Stimulated activated CD8-positive, alpha-beta memory T cell treated with anti-CD3 and anti-CD28 coated beads, Interleukin-4, amount 100 ng/mL, for 4 hours (primary cell): ENCODE results near the gene ENOX1.

Experiments used
- DNase-seq, 2 donors: peaks; one replicate each; pipeline ENCODE4 v3.0.0-alpha.2; 2020; ENCODE audit warnings: low read depth in 2 of 2, low spot score in 1 of 2

Gene ENOX1

GRCh38 chr13:43611281-43612273 lies 175.2 kb downstream of the ENOX1 start:
- DNase-seq = no peak

- no peak for DNase-seq
These were observed 178.2 kb downstream of the ENOX1 start for GRCh38 chr13:43608400-43609137.

- no peak for DNase-seq
These were observed 189.2 kb downstream of the ENOX1 start for GRCh38 chr13:43597599-43597945.

- DNase-seq = no peak
These were observed 189.7 kb downstream of the ENOX1 start for GRCh38 chr13:43596924-43597598.

GRCh38 chr13:43596006-43596405 lies 190.8 kb downstream of the ENOX1 start:
- DNase-seq = no peak

GRCh38 chr13:43587376-43587775 lies 199.4 kb downstream of the ENOX1 start:
- no peak for DNase-seq

- no peak for DNase-seq
These were observed 202.0 kb downstream of the ENOX1 start for GRCh38 chr13:43584751-43585150.

GRCh38 chr13:43583321-43583720 lies 203.5 kb downstream of the ENOX1 start:
- DNase-seq = no peak

- DNase-seq = no peak
These were observed 206.5 kb downstream of the ENOX1 start for GRCh38 chr13:43580280-43580679.

GRCh38 chr13:43579321-43579720 lies 207.5 kb downstream of the ENOX1 start:
- DNase-seq = no peak

GRCh38 chr13:43574605-43575004 lies 212.2 kb downstream of the ENOX1 start:
- no peak for DNase-seq

GRCh38 chr13:43573802-43574514 lies 212.8 kb downstream of the ENOX1 start:
- no peak for DNase-seq

GRCh38 chr13:43573361-43573740 lies 213.4 kb downstream of the ENOX1 start:
- DNase-seq = no peak

GRCh38 chr13:43572656-43573360 lies 214.0 kb downstream of the ENOX1 start:
- no peak for DNase-seq

- DNase-seq = no peak
These were observed 217.1 kb downstream of the ENOX1 start for GRCh38 chr13:43569658-43570057.

GRCh38 chr13:43567608-43568007 lies 219.2 kb downstream of the ENOX1 start:
- DNase-seq = no peak

- no peak for DNase-seq
These were observed 221.8 kb downstream of the ENOX1 start for GRCh38 chr13:43564952-43565351.

GRCh38 chr13:43561081-43561480 lies 225.7 kb downstream of the ENOX1 start:
- no peak for DNase-seq

- no peak for DNase-seq
These were observed 227.8 kb downstream of the ENOX1 start for GRCh38 chr13:43558939-43559338.

GRCh38 chr13:43558326-43558725 lies 228.4 kb downstream of the ENOX1 start:
- no peak for DNase-seq
